Measurements from ENCODE around the gene FBXL19. TPM values are rescaled to one million over a fixed set of nuclear protein-coding genes. Genes with fewer than 3 reads are reported as not detected.

FBXL19 gene
- polyA plus RNA-seq, 3 donors: 0.14 to 7.6 TPM; not detected in 1

DNA sequence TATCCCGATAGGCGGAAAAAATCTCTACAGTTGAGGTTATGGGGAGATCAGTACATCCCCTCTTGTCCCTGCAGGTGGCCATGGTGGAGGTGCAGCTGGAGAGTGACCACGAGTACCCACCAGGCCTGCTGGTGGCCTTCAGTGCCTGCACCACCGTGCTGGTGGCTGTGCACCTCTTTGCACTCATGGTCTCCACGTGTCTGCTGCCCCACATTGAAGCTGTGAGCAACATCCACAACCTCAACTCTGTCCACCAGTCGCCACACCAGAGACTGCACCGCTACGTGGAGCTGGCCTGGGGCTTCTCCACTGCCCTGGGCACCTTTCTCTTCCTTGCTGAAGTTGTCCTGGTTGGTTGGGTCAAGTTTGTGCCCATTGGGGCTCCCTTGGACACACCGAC is 29.7 kb downstream of the FBXL19 start:
- Histone ChIP-seq H2AFZ (ENCODE audit: insufficient read depth, low read depth, low read length, poor library complexity, severe bottlenecking) (no peak overlapping the region), H3K79me2 (ENCODE audit: insufficient read depth, low read length) (peaks cover 44% of the 10 kb centered on the region), H3K9me3 (replicated peaks in 1 of 2; ENCODE audit: control insufficient read depth in 1 of 2, insufficient read depth in 1 of 2, low read length in 2 of 2) (no peaks in the 10 kb centered on the region), H3K27me3 (ENCODE audit: control insufficient read depth in 2 of 2, insufficient read depth in 2 of 2, low read length in 2 of 2) (no peaks in the 10 kb centered on the region), H3K36me3 (replicated peaks in 1 of 2; ENCODE audit: control insufficient read depth in 1 of 2, insufficient read depth in 2 of 2, low read length in 2 of 2) (peaks cover 9 to 20% of the 10 kb centered on the region in 2 donors), H3K4me3 (replicated peaks in 1 of 3; ENCODE audit: low read depth in 2 of 3, low read length in 3 of 3) (no peak overlapping the region), H3K4me2 (replicated peaks; ENCODE audit: extremely low read depth, low read length, poor library complexity, severe bottlenecking) (no peak overlapping the region), H3K9ac (ENCODE audit: insufficient read depth, low read length, poor library complexity, severe bottlenecking) (no peak overlapping the region), H4K20me1 (ENCODE audit: insufficient read depth, low read length) (peaks cover 65% of the 10 kb centered on the region), H3K4me1 (ENCODE audit: control insufficient read depth in 1 of 2, insufficient read depth in 2 of 2, low read length in 2 of 2) (peaks cover 27 to 36% of the 10 kb centered on the region in 2 donors), H3K27ac (ENCODE audit: low read depth in 1 of 2, low read length in 2 of 2) (peak overlapping the region in 1 of 2 donors; percentile 13)
- DNase-seq: no peak
- no peak overlapping the region for H3K27ac Mint-ChIP-seq
- intact Hi-C loops (cut with micrococcal nuclease): loop anchor here in 1 of 2 donors (10.0 kb wide), 1 partner anchor 142 kb away; the partner anchor contains the start of gene VKORC1
- WGBS (ENCODE audit: insufficient coverage): 95% methylated on average over 8 of the region's 9 CpGs
- H3K4me1 Mint-ChIP-seq: peaks cover 21% of the 10 kb centered on the region
- peak overlapping the region in 1 of 2 donors; percentile 52 for H3K4me3 Mint-ChIP-seq
- H3K27me3 Mint-ChIP-seq (ENCODE audit: low read depth in 3 of 3): peaks cover 0 to 3% (median 0%) of the 10 kb centered on the region in 3 donors
- H3K36me3 Mint-ChIP-seq: peaks cover 2 to 19% of the 10 kb centered on the region in 2 donors
- no peaks in the 10 kb centered on the region for H3K9me3 Mint-ChIP-seq
- TF ChIP-seq CTCF (IDR thresholded peaks at IDR 0.05): no peak

DNA sequence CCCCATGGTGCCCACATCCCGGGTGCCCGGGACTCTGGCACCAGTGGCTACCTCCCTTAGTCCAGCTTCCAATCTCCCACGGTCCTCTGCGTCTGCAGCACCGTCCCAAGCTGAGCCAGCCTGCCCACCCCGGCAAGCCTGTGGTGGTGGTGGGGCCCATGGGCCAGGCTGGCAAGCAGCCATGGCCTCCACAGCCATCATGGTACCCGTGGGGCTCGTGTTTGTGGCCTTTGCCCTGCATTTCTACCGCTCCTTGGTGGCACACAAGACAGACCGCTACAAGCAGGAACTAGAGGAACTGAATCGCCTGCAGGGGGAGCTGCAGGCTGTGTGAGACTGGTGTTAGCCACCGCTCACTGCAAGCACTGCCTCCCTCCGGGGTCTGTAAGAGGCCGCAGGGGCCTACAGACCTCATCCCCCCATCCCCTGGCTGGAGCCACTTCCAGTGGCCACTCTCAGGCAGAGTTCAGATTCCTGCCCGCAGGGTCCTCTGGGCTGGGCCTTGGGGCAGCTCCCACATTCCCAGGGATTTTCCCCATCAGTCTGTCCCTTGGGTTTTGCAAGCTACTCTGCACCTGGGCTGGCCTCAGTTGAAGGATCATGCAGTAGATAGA is 30.2 kb downstream of the FBXL19 start:
- Mint-ChIP-seq H3K4me1 (peaks cover 24% of the 10 kb centered on the region), H3K4me3 (peak overlapping the region in 1 of 2 donors; percentile 52), H3K36me3 (peaks cover 2 to 19% of the 10 kb centered on the region in 2 donors), H3K9me3 (no peaks in the 10 kb centered on the region), H3K27me3 (ENCODE audit: low read depth in 3 of 3) (peaks cover 0 to 3% (median 0%) of the 10 kb centered on the region in 3 donors), H3K27ac (peak overlapping the region in 1 of 7 donors; percentile 2)
- peaks cover 48% of the 10 kb centered on the region for H3K79me2 ChIP-seq (ENCODE audit: insufficient read depth, low read length)
- DNase-seq: peak; percentile 38 to 56 (median 49)
- peak; percentile 74 for TF ChIP-seq CTCF (IDR thresholded peaks at IDR 0.05)
- no peaks in the 10 kb centered on the region for H3K9me3 ChIP-seq (replicated peaks in 1 of 2; ENCODE audit: control insufficient read depth in 1 of 2, insufficient read depth in 1 of 2, low read length in 2 of 2)
- H3K4me2 ChIP-seq (replicated peaks; ENCODE audit: extremely low read depth, low read length, poor library complexity, severe bottlenecking): no peak overlapping the region
- intact Hi-C loops (cut with micrococcal nuclease): loop anchor here in 1 of 2 donors (10.0 kb wide), 1 partner anchor 141 kb away; the partner anchor contains the start of gene VKORC1
- no peak overlapping the region for H2AFZ ChIP-seq (ENCODE audit: insufficient read depth, low read depth, low read length, poor library complexity, severe bottlenecking)
- H4K20me1 ChIP-seq (ENCODE audit: insufficient read depth, low read length): peaks cover 68% of the 10 kb centered on the region
- peaks cover 9 to 20% of the 10 kb centered on the region in 2 donors for H3K36me3 ChIP-seq (replicated peaks in 1 of 2; ENCODE audit: control insufficient read depth in 1 of 2, insufficient read depth in 2 of 2, low read length in 2 of 2)
- no peaks in the 10 kb centered on the region for H3K27me3 ChIP-seq (ENCODE audit: control insufficient read depth in 2 of 2, insufficient read depth in 2 of 2, low read length in 2 of 2)
- no peak overlapping the region for H3K9ac ChIP-seq (ENCODE audit: insufficient read depth, low read length, poor library complexity, severe bottlenecking)
- no peak overlapping the region for H3K4me3 ChIP-seq (replicated peaks in 1 of 3; ENCODE audit: low read depth in 2 of 3, low read length in 3 of 3)
- 49% methylated on average over 5 of the region's 15 CpGs for WGBS (ENCODE audit: insufficient coverage)
- H3K27ac ChIP-seq (ENCODE audit: low read depth in 1 of 2, low read length in 2 of 2): peak overlapping the region in 1 of 2 donors; percentile 13
- peaks cover 26 to 35% of the 10 kb centered on the region in 2 donors for H3K4me1 ChIP-seq (ENCODE audit: control insufficient read depth in 1 of 2, insufficient read depth in 2 of 2, low read length in 2 of 2)
